ENCODE data around the gene TTK.

Gene TTK

DNA sequence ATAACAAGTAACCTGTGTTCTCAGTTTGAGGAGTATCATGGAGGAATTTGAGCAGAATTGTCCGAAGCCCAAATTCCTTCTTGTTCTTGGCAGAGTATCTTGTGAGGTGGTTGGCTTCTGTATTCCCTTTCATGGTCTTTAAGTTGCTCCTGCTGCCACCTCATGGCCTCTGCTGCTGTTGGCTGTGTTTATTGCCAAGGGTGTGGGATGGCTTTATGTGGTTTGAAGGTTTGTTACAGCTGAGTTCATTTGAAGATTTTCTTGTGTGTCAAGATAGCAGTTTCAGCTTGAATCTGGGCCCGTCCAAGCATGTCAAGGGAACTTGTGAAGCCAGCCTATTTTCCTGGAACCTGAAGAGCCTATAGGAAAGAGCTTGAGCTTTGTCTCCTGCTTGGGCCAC lies 20.2 kb upstream of the TTK start:
- TF ChIP-seq, protein P1, sequence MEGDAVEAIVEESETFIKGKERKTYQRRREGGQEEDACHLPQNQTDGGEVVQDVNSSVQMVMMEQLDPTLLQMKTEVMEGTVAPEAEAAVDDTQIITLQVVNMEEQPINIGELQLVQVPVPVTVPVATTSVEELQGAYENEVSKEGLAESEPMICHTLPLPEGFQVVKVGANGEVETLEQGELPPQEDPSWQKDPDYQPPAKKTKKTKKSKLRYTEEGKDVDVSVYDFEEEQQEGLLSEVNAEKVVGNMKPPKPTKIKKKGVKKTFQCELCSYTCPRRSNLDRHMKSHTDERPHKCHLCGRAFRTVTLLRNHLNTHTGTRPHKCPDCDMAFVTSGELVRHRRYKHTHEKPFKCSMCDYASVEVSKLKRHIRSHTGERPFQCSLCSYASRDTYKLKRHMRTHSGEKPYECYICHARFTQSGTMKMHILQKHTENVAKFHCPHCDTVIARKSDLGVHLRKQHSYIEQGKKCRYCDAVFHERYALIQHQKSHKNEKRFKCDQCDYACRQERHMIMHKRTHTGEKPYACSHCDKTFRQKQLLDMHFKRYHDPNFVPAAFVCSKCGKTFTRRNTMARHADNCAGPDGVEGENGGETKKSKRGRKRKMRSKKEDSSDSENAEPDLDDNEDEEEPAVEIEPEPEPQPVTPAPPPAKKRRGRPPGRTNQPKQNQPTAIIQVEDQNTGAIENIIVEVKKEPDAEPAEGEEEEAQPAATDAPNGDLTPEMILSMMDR (conservative IDR thresholded peaks at IDR 0.05), result peak; percentile 43
- no peak overlapping the region for H3K27ac ChIP-seq

DNA sequence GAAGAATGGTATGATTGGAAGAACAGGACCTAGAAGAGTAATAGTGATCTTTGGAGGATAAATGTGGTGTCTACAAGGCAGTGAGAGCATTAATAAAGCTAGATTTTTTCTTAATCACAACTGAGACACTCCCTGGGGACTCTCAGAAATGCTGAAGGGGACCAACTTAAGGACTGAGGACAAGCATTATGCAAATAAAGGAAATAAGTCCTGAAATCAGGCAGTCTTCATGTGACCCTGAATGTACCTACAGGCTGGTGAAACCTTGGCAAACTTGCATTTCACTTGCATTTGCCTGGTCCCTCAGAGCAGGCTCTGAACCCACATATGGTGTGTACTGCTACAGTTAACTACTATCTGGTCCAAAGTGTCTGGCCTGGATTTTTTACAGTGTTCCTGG lies 19.3 kb upstream of the TTK start:
- H3K27ac ChIP-seq, result no peak overlapping the region
- TF ChIP-seq, protein P1 (conservative IDR thresholded peaks at IDR 0.05), result no peak

DNA sequence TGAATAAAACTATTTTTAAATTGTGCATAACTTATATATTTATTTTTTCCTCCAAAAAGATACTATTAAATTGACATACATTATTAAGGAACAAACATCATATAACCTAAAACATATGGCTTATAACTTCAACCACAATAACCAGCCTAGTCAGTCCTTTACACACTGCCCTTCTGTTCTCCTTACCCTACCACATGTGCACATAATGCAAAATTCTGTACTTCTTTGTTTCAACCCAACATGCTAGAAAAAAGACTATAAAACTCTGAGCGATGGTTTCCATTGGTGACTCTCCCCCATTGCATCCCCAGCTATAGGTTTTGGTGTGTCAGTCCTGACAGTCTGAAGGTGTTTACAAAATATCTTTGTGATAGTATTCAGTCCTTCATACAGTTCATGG lies 14.8 kb upstream of the TTK start:
- H3K27ac ChIP-seq, result no peak overlapping the region
- TF ChIP-seq, protein P1 (conservative IDR thresholded peaks at IDR 0.05), result no peak

DNA sequence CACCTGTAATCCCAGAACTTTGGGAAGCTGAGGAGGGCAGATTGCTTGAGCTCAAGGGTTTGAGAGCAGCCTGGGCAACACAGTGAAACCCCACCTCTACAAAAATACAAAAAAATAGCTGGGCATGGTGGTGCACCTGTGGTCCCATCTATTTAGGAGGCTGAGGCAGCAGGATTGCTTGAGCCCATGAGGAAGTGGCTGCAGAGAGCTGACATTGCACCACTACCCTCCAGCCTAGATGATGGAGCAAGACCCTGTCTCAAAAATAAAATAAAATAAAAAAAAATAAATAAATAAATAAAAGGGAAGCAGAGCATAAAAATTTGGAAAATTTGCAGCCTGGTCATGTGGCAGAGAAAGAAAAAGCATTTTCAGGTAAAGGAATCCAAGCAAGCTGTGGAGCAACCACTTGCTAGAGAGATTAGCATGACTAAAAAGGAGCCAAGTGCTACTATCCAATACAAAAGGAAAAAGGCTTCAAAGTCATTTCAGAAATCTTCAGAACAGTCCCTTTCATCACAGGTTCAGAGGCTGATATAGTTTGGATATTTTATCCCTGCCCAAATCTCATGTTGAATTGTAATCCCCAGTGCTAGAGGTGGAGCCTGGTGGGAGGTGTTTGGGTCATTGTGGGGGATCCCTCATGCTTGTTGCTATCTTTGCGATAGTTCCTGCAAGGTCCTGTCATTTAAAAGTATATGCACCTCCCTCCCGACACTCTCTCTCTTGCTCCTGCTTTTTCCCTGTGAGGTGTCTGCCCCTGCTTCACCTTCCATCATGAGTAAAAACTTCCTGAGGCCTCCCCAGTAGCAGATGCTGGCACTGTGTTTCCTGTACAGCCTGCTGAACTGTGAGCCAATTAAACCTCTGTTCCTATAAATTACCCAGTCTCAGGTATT lies 11.2 kb upstream of the TTK start:
- TF ChIP-seq, protein P1 (conservative IDR thresholded peaks at IDR 0.05), result no peak
- no peak overlapping the region for H3K27ac ChIP-seq

DNA sequence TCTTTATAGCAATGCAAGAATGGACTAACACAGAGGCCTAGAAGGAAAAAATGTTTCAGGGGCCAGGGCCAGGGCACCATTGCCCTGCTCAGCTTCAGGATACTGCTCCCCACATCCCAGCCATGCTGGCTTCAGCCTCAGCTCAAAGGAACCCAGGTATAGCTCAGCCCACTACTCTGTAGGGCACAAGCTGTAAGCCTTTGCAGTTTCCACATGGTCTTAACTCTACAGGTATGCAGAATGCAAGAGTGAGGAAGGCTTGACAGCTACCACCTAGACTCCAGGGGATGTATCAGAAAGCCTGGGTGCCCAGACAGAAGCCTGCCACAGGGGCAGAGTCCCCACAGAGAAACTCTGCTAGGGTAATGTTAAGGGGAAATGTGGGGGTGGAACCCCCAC lies 10.5 kb upstream of the TTK start:
- TF ChIP-seq, protein P1 (conservative IDR thresholded peaks at IDR 0.05), result no peak
- H3K27ac ChIP-seq, result no peak overlapping the region

DNA sequence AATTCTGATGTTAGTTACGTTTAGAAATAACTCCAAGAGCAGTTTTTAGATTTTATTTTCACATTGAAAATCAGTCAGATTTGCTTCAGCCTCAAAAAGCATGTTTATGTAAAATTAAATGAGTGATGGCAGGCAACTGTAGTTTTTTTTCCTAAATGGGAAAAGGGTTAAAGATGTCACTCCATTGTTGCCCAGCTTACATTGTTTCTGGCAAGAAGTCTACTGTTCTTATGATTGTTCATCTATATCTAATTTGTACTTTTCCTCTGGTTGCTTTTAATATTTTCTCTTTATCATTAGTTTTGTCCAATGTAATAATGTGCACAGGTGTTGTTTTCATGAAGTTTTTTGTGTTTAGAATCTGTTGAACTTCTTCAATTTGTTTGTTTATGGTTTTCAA lies 6.7 kb upstream of the TTK start:
- TF ChIP-seq, protein P1 (conservative IDR thresholded peaks at IDR 0.05), result no peak
- H3K27ac ChIP-seq, result no peak overlapping the region

DNA sequence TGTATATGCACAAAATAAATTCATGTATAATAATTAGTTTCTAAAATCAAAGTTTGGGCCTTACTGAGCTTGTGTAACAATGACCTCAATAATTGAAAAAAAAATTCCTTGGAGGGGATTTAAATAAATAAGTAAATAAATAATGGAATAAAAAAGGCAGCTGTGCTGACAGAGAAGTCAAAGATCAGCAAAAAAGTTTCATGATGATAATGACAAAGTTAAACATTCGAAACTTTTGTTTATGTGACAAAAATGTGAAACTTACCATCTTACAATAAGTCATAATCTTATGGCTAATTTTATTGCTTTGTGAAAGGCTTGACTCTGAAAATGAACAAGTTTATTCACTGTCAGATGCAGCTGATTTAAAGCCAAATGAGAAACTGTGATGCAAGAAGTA lies 3.1 kb upstream of the TTK start:
- H3K27ac ChIP-seq, result no peak overlapping the region
- TF ChIP-seq, protein P1 (conservative IDR thresholded peaks at IDR 0.05), result no peak
